ENCODE measurements around the gene PTGDR. TPM values are rescaled to one million over a fixed set of nuclear protein-coding genes. Genes with fewer than 3 reads are reported as not detected.

Gene PTGDR
- total and polyA plus RNA-seq, 9 of the 15 experiments (the other 6 are each of a cell fraction or from before 2014, with no cell fraction given): not detected

DNA sequence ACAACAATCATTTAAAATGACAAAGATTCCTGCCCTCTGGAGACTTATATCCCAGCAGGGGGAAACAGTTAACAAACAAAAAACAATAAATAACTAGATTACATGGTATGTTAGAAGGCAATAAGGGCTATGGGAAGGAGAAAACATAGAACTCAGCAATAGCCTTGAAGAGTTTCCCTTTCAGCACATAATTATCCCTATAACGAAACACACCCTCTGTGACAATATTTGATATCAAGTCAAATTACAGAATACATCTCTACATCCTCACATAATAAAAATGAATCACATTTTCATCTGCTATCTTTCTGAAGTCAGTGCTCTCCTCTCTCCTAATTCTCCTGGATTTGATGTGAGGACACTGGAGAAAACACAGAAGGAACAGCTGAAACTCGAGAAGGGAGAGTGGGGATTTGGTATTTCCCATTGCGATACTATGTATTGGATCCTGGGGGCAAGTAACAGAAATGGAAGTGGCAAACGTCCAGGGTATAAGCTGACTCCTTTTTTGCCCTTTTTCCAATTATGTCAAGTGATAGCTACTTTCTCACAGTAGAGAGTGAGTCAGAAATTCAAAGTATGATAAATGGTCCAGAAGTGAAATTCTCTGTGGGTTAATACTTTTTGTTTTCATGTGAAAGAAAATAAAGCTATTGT, 36.9 kb downstream of the PTGDR start (continued):
- TF ChIP-seq BRD4 (IDR thresholded peaks at IDR 0.05) (no peak), ZC3H11A (IDR thresholded peaks at IDR 0.05; ENCODE audit: low read depth, low read length) (no peak)

DNA sequence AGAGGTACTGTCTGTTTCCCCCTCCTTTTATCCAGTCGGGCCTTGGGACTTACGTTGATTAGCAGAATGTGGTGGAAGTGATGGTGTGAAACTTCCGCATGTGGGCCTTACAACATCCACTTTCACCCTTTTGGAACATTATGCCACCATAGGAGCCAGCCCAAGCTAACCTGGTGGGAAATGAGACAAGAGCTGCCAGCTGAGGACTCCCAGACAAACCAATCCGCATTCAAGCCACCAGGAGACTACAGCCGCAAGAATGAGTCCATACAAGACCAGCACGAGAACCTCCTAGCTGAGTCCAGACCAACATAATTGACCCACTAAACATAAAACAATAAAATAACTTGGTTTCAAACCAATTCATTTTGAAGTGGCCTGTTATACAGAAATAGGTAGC, 37.5 kb downstream of the PTGDR start:
- DNase-seq (ENCODE audit: extremely low read depth in 1 of 4, low spot score in 3 of 4) (no peak), FAIRE-seq (no peak), ATAC-seq (no peak)
- TF ChIP-seq, protein P1, sequence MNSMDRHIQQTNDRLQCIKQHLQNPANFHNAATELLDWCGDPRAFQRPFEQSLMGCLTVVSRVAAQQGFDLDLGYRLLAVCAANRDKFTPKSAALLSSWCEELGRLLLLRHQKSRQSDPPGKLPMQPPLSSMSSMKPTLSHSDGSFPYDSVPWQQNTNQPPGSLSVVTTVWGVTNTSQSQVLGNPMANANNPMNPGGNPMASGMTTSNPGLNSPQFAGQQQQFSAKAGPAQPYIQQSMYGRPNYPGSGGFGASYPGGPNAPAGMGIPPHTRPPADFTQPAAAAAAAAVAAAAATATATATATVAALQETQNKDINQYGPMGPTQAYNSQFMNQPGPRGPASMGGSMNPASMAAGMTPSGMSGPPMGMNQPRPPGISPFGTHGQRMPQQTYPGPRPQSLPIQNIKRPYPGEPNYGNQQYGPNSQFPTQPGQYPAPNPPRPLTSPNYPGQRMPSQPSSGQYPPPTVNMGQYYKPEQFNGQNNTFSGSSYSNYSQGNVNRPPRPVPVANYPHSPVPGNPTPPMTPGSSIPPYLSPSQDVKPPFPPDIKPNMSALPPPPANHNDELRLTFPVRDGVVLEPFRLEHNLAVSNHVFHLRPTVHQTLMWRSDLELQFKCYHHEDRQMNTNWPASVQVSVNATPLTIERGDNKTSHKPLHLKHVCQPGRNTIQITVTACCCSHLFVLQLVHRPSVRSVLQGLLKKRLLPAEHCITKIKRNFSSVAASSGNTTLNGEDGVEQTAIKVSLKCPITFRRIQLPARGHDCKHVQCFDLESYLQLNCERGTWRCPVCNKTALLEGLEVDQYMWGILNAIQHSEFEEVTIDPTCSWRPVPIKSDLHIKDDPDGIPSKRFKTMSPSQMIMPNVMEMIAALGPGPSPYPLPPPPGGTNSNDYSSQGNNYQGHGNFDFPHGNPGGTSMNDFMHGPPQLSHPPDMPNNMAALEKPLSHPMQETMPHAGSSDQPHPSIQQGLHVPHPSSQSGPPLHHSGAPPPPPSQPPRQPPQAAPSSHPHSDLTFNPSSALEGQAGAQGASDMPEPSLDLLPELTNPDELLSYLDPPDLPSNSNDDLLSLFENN (IDR thresholded peaks at IDR 0.05; ENCODE audit: low read depth in 2 of 2, low read length in 2 of 2): no peak
- TF ChIP-seq BHLHE40 (IDR thresholded peaks at IDR 0.05; ENCODE audit: low read length): no peak
- no peak for TF ChIP-seq FOXK2 (conservative IDR thresholded peaks at IDR 0.05 in 1 of 2, IDR thresholded peaks at IDR 0.05 in 1 of 2; ENCODE audit: low read depth in 2 of 2)
- no peak for TF ChIP-seq RFX5 (IDR thresholded peaks at IDR 0.05; ENCODE audit: low read depth, low read length)
- TF ChIP-seq KLF13 (tag; IDR thresholded peaks at IDR 0.05; ENCODE audit: borderline replicate concordance, low read depth): no peak
- Histone ChIP-seq H3K9me3 (replicated peaks; ENCODE audit: control insufficient read depth, insufficient read depth, low read depth, low read length) (no peaks in the 10 kb centered on the region), H3K79me2 (ENCODE audit: control insufficient read depth, insufficient read depth, low read length) (no peaks in the 10 kb centered on the region), H3K27ac (ENCODE audit: extremely low read depth, low read depth, low read length) (no peak overlapping the region), H3K9me1 (ENCODE audit: control insufficient read depth, insufficient read depth, low read length) (no peaks in the 10 kb centered on the region), H2AFZ (ENCODE audit: low read depth, low read length) (no peak overlapping the region), H4K20me1 (replicated peaks; ENCODE audit: control insufficient read depth, insufficient read depth, low read length) (no peaks in the 10 kb centered on the region), H3K36me3 (ENCODE audit: control insufficient read depth, insufficient read depth, low read length) (no peaks in the 10 kb centered on the region), H3K4me3 (no peak overlapping the region), H3K4me2 (ENCODE audit: insufficient read depth, low read length) (no peak overlapping the region), H3K4me1 (replicated peaks in 1 of 2; ENCODE audit: control insufficient read depth in 2 of 2, insufficient read depth in 2 of 2, low read length in 2 of 2) (no peaks in the 10 kb centered on the region), H3K9ac (ENCODE audit: insufficient read depth in 1 of 2, low read depth in 2 of 2, low read length in 2 of 2) (no peak overlapping the region), H3K27me3 (ENCODE audit: control insufficient read depth in 2 of 2, insufficient read depth in 2 of 2, low read length in 2 of 2) (peaks cover 2 to 4% of the 10 kb centered on the region in 2 experiments; a peak in 1 of 5 replicates)
- BruUV-seq (replicated peaks): no TSS peak
- intact Hi-C loops (cut with micrococcal nuclease) (loop anchor here (10.0 kb wide), 1 partner anchor 110 kb away; no protein-coding TSS in a partner anchor), in situ Hi-C loops (cut with MboI) (no loop called here)
- POLR2A ChIA-PET: no interaction called here
- WGBS (ENCODE audit: insufficient coverage, low coverage, missing lambda C conversion rate): 8% methylated on average over 6 of the region's 6 CpGs
- CTCF ChIA-PET (ENCODE audit: low intra/inter-chr PET ratio): no interaction called here
